WTC11 (cell line): ENCODE results near the gene USB1. TPM values are rescaled to one million over a fixed set of nuclear protein-coding genes. Genes with fewer than 3 reads are reported as not detected.

Experiments
- ATAC-seq: fragments of 200-7000 bp; cut with Tn5 transposase; 2 replicates; pipeline ENCODE4 v1.10.0; 2021; ENCODE audit warnings: mild to moderate bottlenecking, moderate library complexity
- Bru-seq: library from RNA; stranded (reverse); fragments of 400-500 nt; gene quantifications from one replicate; lab custom pipeline; 2021; lab: Mats Ljungman, UMichigan
- CTCF ChIA-PET: fragments of 300-600 bp; sonication (Branson Sonifier 250); formaldehyde crosslinking; loops from one replicate; lab custom pipeline; 2021; ENCODE audit warnings: antibody characterized with exemption; lab: Charles Lee
- POLR2A ChIA-PET: fragments of 350-600 bp; sonication (Branson Sonifier 250); formaldehyde crosslinking; loops from one replicate; lab custom pipeline; 2021; ENCODE audit warnings: antibody characterized with exemption; lab: Charles Lee
- DNase-seq: peaks from one replicate; pipeline ENCODE4 v3.0.0; 2021; ENCODE audit warnings: low spot score
- H3K27ac Mint-ChIP-seq: 2 replicates; pipeline ENCODE4 v1.8.0; 2021; ENCODE audit warnings: mixed read lengths
- H3K27me3 Mint-ChIP-seq: 2 replicates; pipeline ENCODE4 v1.8.0; 2021; ENCODE audit warnings: low read depth, mild to moderate bottlenecking, moderate library complexity, mixed read lengths
- H3K36me3 Mint-ChIP-seq: 2 replicates; pipeline ENCODE4 v1.8.0; 2021; ENCODE audit warnings: mixed read lengths
- H3K4me1 Mint-ChIP-seq: 2 replicates; pipeline ENCODE4 v1.8.0; 2022; ENCODE audit warnings: mixed read lengths
- H3K4me3 Mint-ChIP-seq: 2 replicates; pipeline ENCODE4 v1.8.0; 2021; ENCODE audit warnings: mild to moderate bottlenecking, moderate library complexity, mixed read lengths
- H3K9me3 Mint-ChIP-seq: 2 replicates; pipeline ENCODE4 v1.8.0; 2021; ENCODE audit warnings: mixed read lengths
- AR ChIP-seq: fragments of 250-450 bp; sonication (Bioruptor Pico); IDR thresholded peaks from 2 replicates; pipeline ENCODE4 v1.9.0; 2021; ENCODE audit warnings: mild to moderate bottlenecking
- ARID4B ChIP-seq: sonication (generic); formaldehyde crosslinking; IDR thresholded peaks from 2 replicates; pipeline ENCODE4 v1.8.0; 2023; ENCODE audit warnings: missing genetic modification reagents, mild to moderate bottlenecking, borderline replicate concordance
- ATF2 ChIP-seq: sonication (generic); formaldehyde crosslinking; IDR thresholded peaks from 2 replicates; pipeline ENCODE4 v1.8.1; 2022; ENCODE audit warnings: low read depth, missing genetic modification reagents, borderline replicate concordance
- FOXK1 ChIP-seq: sonication (generic); formaldehyde crosslinking; IDR thresholded peaks from 2 replicates; pipeline ENCODE4 v1.8.0; 2022; ENCODE audit warnings: mild to moderate bottlenecking, moderate library complexity, missing genetic modification reagents
- GABPB1 ChIP-seq: sonication (generic); formaldehyde crosslinking; IDR thresholded peaks from 2 replicates; pipeline ENCODE4 v1.8.1; 2023; ENCODE audit warnings: mild to moderate bottlenecking, missing genetic modification reagents
- JAZF1 ChIP-seq: fragments of 250-450 bp; sonication (Bioruptor Pico); IDR thresholded peaks from 2 replicates; pipeline ENCODE4 v1.9.0; 2021; ENCODE audit warnings: moderate library complexity, mild to moderate bottlenecking, inconsistent platforms
- MAX ChIP-seq: sonication (generic); formaldehyde crosslinking; IDR thresholded peaks from 2 replicates; pipeline ENCODE4 v1.8.0; 2022; ENCODE audit warnings: mild to moderate bottlenecking, missing genetic modification reagents
- RORB ChIP-seq: fragments of 250-450 bp; sonication (Bioruptor Pico); IDR thresholded peaks from 2 replicates; pipeline ENCODE4 v1.9.0; 2021; ENCODE audit warnings: mild to moderate bottlenecking
- SMAD3 ChIP-seq: sonication (generic); formaldehyde crosslinking; IDR thresholded peaks from 2 replicates; pipeline ENCODE4 v1.8.0; 2022; ENCODE audit warnings: missing genetic modification reagents, mild to moderate bottlenecking, borderline replicate concordance
- USF2 ChIP-seq: sonication (generic); formaldehyde crosslinking; IDR thresholded peaks from 2 replicates; pipeline ENCODE4 v1.8.1; 2023; ENCODE audit warnings: mild to moderate bottlenecking, missing genetic modification reagents, moderate library complexity
- ZBTB43 ChIP-seq: sonication (generic); formaldehyde crosslinking; IDR thresholded peaks from 2 replicates; pipeline ENCODE4 v1.8.1; 2023; ENCODE audit warnings: mild to moderate bottlenecking, missing genetic modification reagents
- ZMAT4 ChIP-seq: fragments of 250-450 bp; sonication (Bioruptor Pico); IDR thresholded peaks from 2 replicates; pipeline ENCODE4 v1.9.0; 2021; ENCODE audit warnings: mild to moderate bottlenecking
- ZNF232 ChIP-seq: sonication (generic); formaldehyde crosslinking; IDR thresholded peaks from 2 replicates; pipeline ENCODE4 v1.8.0; 2022; ENCODE audit warnings: mild to moderate bottlenecking, missing genetic modification reagents
- ZNF281 ChIP-seq: sonication (generic); formaldehyde crosslinking; IDR thresholded peaks from 2 replicates; pipeline ENCODE4 v1.8.0; 2023; ENCODE audit warnings: mild to moderate bottlenecking, missing genetic modification reagents
- ZNF512 ChIP-seq: sonication (generic); formaldehyde crosslinking; IDR thresholded peaks from 2 replicates; pipeline ENCODE4 v1.8.1; 2022; ENCODE audit warnings: missing genetic modification reagents, borderline replicate concordance
- long read RNA-seq, 3 experiments: library from RNA in 1 of 3; library from capped mRNA in 1 of 3; library from polyadenylated mRNA in 1 of 3; unstranded in 2 of 3; stranded (forward) in 1 of 3; transcript quantifications; one replicate each; pipeline ENCODE4 v2.0.0, GENCODE V29; 2021
- total RNA-seq: library from RNA; stranded (reverse); gene quantifications from 3 replicates; pipeline ENCODE4 v1.2.3, GENCODE V29; 2021

The USB1 gene
- 67.1 to 75.2 TPM (median 69.6 TPM) in 3 replicates for total RNA-seq
- Bru-seq, nascent RNA, result percentile 74 among the genes with signal in this experiment
- long read RNA-seq, experiment 1, transcript USB1-201 (7 exons, 2,282 nt), result major isoform, 296 of 341 reads
- long read RNA-seq, experiment 1, transcript USB1-203 (6 exons, 1,212 nt), result minor isoform, 5 of 341 reads
- long read RNA-seq, experiment 1, partial matches to known transcripts, result 12 of 341 reads
- long read RNA-seq, experiment 1, other reads (novel, unspliced or antisense), result 18 of 341 reads
- long read RNA-seq, experiment 2, transcript USB1-201 (7 exons, 2,282 nt), result major isoform, 19 of 91 reads
- long read RNA-seq, experiment 2, partial matches to known transcripts, result 62 of 91 reads
- long read RNA-seq, experiment 2, other reads (novel, unspliced or antisense), result 4 of 91 reads
- long read RNA-seq, experiment 3, transcript USB1-201 (7 exons, 2,282 nt), result major isoform, 110 of 129 reads
- long read RNA-seq, experiment 3, partial matches to known transcripts, result 1 of 129 reads
- long read RNA-seq, experiment 3, other reads (novel, unspliced or antisense), result 7 of 129 reads

GRCh38 chr16:58000706-58001676 lies at the start of gene USB1:
TSS of gene USB1 (plus strand) at chr16:58001407. CDS start at chr16:58001484, 77 bp downstream.
- H3K36me3 Mint-ChIP-seq, result peaks cover 22% of the 10 kb centered on the region
- H3K9me3 Mint-ChIP-seq, result no peaks in the 10 kb centered on the region
- ChIA-PET CTCF (interaction anchor here (0.5 to 6.1 kb wide), 26 partner anchors 8 to 425 kb away, joined by 3 to 56 read pairs (median 4); partner anchors contain the start of gene KATNB1), POLR2A (interaction anchor here (0.5 to 1.0 kb wide), 3 partner anchors 24 to 128 kb away, joined by 3 to 4 read pairs (median 3); partner anchors contain the start of gene CFAP20)
- peak within 1 kb of the TSS; percentile 70 for H3K27ac Mint-ChIP-seq
- ATAC-seq, result peak; percentile 85
- peak; percentile 87 for DNase-seq
- peak within 1 kb of the TSS; percentile 83 for H3K4me3 Mint-ChIP-seq
- H3K27me3 Mint-ChIP-seq, result no peaks in the 10 kb centered on the region
- peaks cover 23% of the 10 kb centered on the region for H3K4me1 Mint-ChIP-seq
- TF ChIP-seq FOXK1 (CRISPR knock-in tag) (no peak), ZBTB43 (CRISPR knock-in tag) (peak; percentile 42; the same call in 1 of the 2 replicates), ZNF232 (CRISPR knock-in tag) (no peak), AR (no peak), MAX (CRISPR knock-in tag) (peak; percentile 78), ATF2 (no peak), ZMAT4 (CRISPR knock-in tag) (no peak), GABPB1 (CRISPR knock-in tag) (0 out of 2 replicates have a peak, but pooled peaks have one; percentile 45), USF2 (CRISPR knock-in tag) (peak; percentile 31), ZNF512 (CRISPR knock-in tag) (no peak), ZNF281 (peak; percentile 51; the same call in 1 of the 2 replicates), ARID4B (CRISPR knock-in tag) (0 out of 2 replicates have a peak, but pooled peaks have one; percentile 8), RORB (CRISPR knock-in tag) (no peak), JAZF1 (CRISPR knock-in tag) (no peak), SMAD3 (CRISPR knock-in tag) (peak; percentile 56; the same call in 1 of the 2 replicates)
